Mesenchymal stem cell (in vitro differentiated cells and primary cell): ENCODE measurements around the gene LSM4.

Experiments used
- DNase-seq: peaks from one replicate; pipeline ENCODE4 v3.0.0-alpha.2; 2013
- H2AFZ ChIP-seq: one replicate; pipeline ENCODE4 v1.6.1; 2013; ENCODE audit warnings: low read depth, mild to moderate bottlenecking, control low read depth, inconsistent platforms, low read length, moderate library complexity
- H2AK5ac ChIP-seq: 2 replicates; pipeline ENCODE4 v1.6.1; 2013; ENCODE audit warnings: low read length, moderate library complexity, mild to moderate bottlenecking, inconsistent platforms; ENCODE audit not compliant: severe bottlenecking
- H2BK120ac ChIP-seq: one replicate; pipeline ENCODE4 v1.6.1; 2013; ENCODE audit warnings: low read depth, mild to moderate bottlenecking, inconsistent platforms, low read length, moderate library complexity
- H2BK12ac ChIP-seq, 2 experiments: one replicate each; pipeline ENCODE4 v1.6.1; 2013; ENCODE audit warnings: inconsistent platforms in 2 of 2, low read length in 2 of 2, mild to moderate bottlenecking in 2 of 2, moderate library complexity in 2 of 2, control low read depth in 1 of 2
- H2BK15ac ChIP-seq: one replicate; pipeline ENCODE4 v1.6.1; 2013; ENCODE audit warnings: mild to moderate bottlenecking, low read depth, inconsistent platforms; ENCODE audit not compliant: poor library complexity, severe bottlenecking
- H2BK5ac ChIP-seq: 2 replicates; pipeline ENCODE4 v1.6.1; 2013; ENCODE audit warnings: low read depth, mild to moderate bottlenecking, low read length, control low read depth, inconsistent platforms; ENCODE audit not compliant: poor library complexity, severe bottlenecking
- H3K14ac ChIP-seq, 2 experiments: one replicate each; pipeline ENCODE4 v1.6.1; 2013; ENCODE audit warnings: inconsistent platforms in 2 of 2, low read length in 2 of 2, control low read depth in 1 of 2, mild to moderate bottlenecking in 1 of 2, moderate library complexity in 1 of 2
- H3K18ac ChIP-seq, 2 experiments: one replicate each; pipeline ENCODE4 v1.6.1; 2013; ENCODE audit warnings: inconsistent platforms in 2 of 2, low read length in 2 of 2, control low read depth in 1 of 2, low read depth in 1 of 2, mild to moderate bottlenecking in 1 of 2
- H3K23ac ChIP-seq, 2 experiments: one replicate each; pipeline ENCODE4 v1.6.1; 2013; ENCODE audit warnings: inconsistent platforms in 2 of 2, low read length in 2 of 2, mild to moderate bottlenecking in 2 of 2, moderate library complexity in 2 of 2, control low read depth in 1 of 2
- H3K27ac ChIP-seq: 2 replicates; pipeline ENCODE4 v1.5.1; 2013; ENCODE audit warnings: mild to moderate bottlenecking, moderate library complexity, low read length, control low read depth, inconsistent platforms; ENCODE audit not compliant: poor library complexity, severe bottlenecking
- H3K27me3 ChIP-seq, 2 experiments: 2 replicates each; pipeline versions ENCODE4 v1.6.1 to v1.7.0; 2013; ENCODE audit warnings: low read length in 2 of 2, mild to moderate bottlenecking in 2 of 2, moderate library complexity in 2 of 2, control low read depth in 1 of 2, inconsistent platforms in 1 of 2; ENCODE audit not compliant: control insufficient read depth in 1 of 2, insufficient read depth in 1 of 2
- H3K36me3 ChIP-seq, 2 experiments: 2 replicates each; pipeline versions ENCODE4 v1.6.1 to v1.7.0; 2013; ENCODE audit warnings: low read length in 2 of 2, control low read depth in 1 of 2, inconsistent platforms in 1 of 2, low read depth in 1 of 2, mild to moderate bottlenecking in 1 of 2; ENCODE audit not compliant: insufficient read depth in 2 of 2, control insufficient read depth in 1 of 2
- H3K4ac ChIP-seq, 2 experiments: one replicate each; pipeline ENCODE4 v1.6.1; 2013; ENCODE audit warnings: inconsistent platforms in 2 of 2, low read length in 2 of 2, mild to moderate bottlenecking in 2 of 2, moderate library complexity in 2 of 2, control low read depth in 1 of 2, low read depth in 1 of 2
- H3K4me1 ChIP-seq: 2 replicates; pipeline ENCODE4 v1.6.1; 2013; ENCODE audit warnings: low read depth, low read length, control low read depth; ENCODE audit not compliant: control insufficient read depth, insufficient read depth
- H3K4me2 ChIP-seq: 2 replicates; pipeline ENCODE4 v1.6.1; 2013; ENCODE audit warnings: low read length, mild to moderate bottlenecking, inconsistent platforms; ENCODE audit not compliant: poor library complexity, severe bottlenecking
- H3K4me3 ChIP-seq, 2 experiments: 2 replicates each; pipeline versions ENCODE4 v1.5.1 to v1.7.0; 2013; ENCODE audit warnings: low read length in 2 of 2, mild to moderate bottlenecking in 2 of 2, control low read depth in 1 of 2, low read depth in 1 of 2; ENCODE audit not compliant: insufficient read depth in 1 of 2
- H3K79me1 ChIP-seq: replicated peaks from 2 replicates; pipeline ENCODE4 v1.6.1; 2013; ENCODE audit warnings: mild to moderate bottlenecking, control low read depth, low read length, inconsistent platforms; ENCODE audit not compliant: poor library complexity, severe bottlenecking
- H3K9ac ChIP-seq: 2 replicates; pipeline ENCODE4 v1.7.0; 2013; ENCODE audit warnings: mild to moderate bottlenecking, low read length, moderate library complexity
- H3K9me3 ChIP-seq: 2 replicates; pipeline ENCODE4 v1.7.0; 2013; ENCODE audit warnings: mild to moderate bottlenecking, low read length; ENCODE audit not compliant: control insufficient read depth
- H4K8ac ChIP-seq: one replicate; pipeline ENCODE4 v1.6.1; 2013; ENCODE audit warnings: inconsistent platforms, mild to moderate bottlenecking, low read length, moderate library complexity
- H4K91ac ChIP-seq: one replicate; pipeline ENCODE4 v1.6.1; 2013; ENCODE audit warnings: mild to moderate bottlenecking, low read length, inconsistent platforms
- WGBS: methylation state at CpG from one replicate; pipeline ENCODE4 v1.1.7; 2013; ENCODE audit warnings: mixed read lengths; 5-methylcytosine and 5-hydroxymethylcytosine counted together

The LSM4 gene

DNA sequence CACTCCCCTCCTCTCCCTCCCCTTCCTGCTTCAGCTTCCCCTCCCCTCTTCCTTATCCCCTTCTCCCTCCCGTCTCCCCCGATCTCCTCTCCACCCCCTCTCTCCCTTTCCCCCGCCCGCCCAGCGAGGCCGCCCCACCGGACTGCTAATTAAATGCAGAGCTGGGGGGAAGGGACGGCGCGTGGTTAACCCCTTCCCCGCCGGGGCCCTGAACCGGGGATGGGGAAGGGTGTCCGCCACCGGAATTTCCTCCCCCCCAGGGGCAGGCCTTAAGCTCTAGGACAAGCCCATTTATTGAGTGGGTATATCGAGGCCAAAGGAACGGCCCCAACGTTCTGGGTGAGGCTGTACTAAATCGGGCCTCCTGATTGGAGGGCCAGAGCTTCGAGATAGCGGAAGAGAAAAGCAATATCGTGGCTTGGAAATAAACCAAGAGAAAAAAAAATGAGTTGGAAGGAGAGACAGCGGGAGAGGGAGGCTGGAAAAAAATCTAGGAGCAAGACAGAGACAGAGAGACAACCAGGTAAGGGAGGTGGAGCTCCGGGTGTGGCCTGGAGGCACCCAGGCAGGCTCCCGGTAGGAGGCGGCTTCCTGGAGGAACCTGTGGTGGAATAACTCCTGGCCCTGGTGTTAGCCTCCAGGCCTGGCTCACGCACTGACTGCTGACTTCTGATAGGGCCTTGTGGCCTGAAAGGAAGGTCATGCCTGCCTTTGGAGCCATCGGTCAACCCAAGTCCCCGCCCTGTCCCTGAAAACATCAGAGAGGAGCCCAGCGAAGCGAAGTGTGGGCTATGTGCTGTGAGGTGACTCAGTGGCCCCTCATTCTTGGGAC, 29.9 kb downstream of the LSM4 start:
- peak overlapping the region in 1 of 2 experiments; percentile 46 for H3K23ac ChIP-seq
- no peaks in the 10 kb centered on the region for H3K9me3 ChIP-seq
- no peaks in the 10 kb centered on the region for H3K36me3 ChIP-seq
- H3K4me1 ChIP-seq = peaks cover 37% of the 10 kb centered on the region
- no peaks in the 10 kb centered on the region for H3K79me1 ChIP-seq
- peak overlapping the region; percentile 61 to 95 for H3K4ac ChIP-seq
- 11% methylated on average over 30 of the region's 31 CpGs for WGBS
- H4K8ac ChIP-seq = peak overlapping the region; percentile 95
- peak overlapping the region; percentile 91 for H3K27ac ChIP-seq
- peak overlapping the region; percentile 98 for H4K91ac ChIP-seq
- peak; percentile 78 for DNase-seq
- peak overlapping the region; percentile 72 for H2AK5ac ChIP-seq
- peak overlapping the region; percentile 81 to 98 for H3K18ac ChIP-seq
- peak overlapping the region; percentile 62 to 99 for H2BK12ac ChIP-seq
- peak overlapping the region; percentile 96 for H2BK15ac ChIP-seq
- H3K14ac ChIP-seq = peak overlapping the region in 1 of 2 experiments; percentile 95
- peak overlapping the region; percentile 75 for H3K4me2 ChIP-seq
- no peaks in the 10 kb centered on the region for H3K27me3 ChIP-seq
- H2BK5ac ChIP-seq = peak overlapping the region; percentile 79
- peak overlapping the region; percentile 66 to 79 for H3K4me3 ChIP-seq
- peak overlapping the region; percentile 94 for H2BK120ac ChIP-seq
- peak overlapping the region; percentile 94 for H3K9ac ChIP-seq
- H2AFZ ChIP-seq = peak overlapping the region; percentile 81

DNA sequence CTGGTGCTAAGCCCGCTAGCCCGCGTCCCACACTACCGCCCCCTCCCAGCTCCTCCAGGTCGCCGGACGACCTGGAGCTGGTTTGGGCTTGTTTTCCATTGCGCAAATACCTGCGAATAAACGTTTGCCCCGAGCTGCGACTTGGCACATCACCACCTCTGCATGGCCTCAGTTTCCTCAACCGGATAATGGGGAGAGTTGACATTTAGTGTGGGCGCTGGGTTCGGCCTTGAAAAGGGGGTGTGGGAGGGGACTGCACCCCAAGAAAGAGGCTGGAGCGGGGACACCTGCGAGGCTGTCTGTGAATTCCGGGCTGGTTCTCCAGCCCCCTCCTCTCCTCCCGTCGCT, 30.4 kb downstream of the LSM4 start:
- H2AK5ac ChIP-seq = peak overlapping the region; percentile 27
- H4K8ac ChIP-seq = peak overlapping the region; percentile 88
- WGBS = 2% methylated on average over 16 of the region's 20 CpGs
- no peak overlapping the region for H3K14ac ChIP-seq
- peak overlapping the region in 1 of 2 experiments; percentile 68 for H3K23ac ChIP-seq
- peak overlapping the region; percentile 27 to 45 for H3K4ac ChIP-seq
- peak overlapping the region; percentile 98 for H4K91ac ChIP-seq
- H3K4me3 ChIP-seq = peak overlapping the region; percentile 66 to 79
- peak overlapping the region; percentile 75 for H3K4me2 ChIP-seq
- H3K27me3 ChIP-seq = no peaks in the 10 kb centered on the region
- H3K9ac ChIP-seq = peak overlapping the region; percentile 94
- peak overlapping the region; percentile 20 to 95 for H2BK12ac ChIP-seq
- no peaks in the 10 kb centered on the region for H3K9me3 ChIP-seq
- H2BK120ac ChIP-seq = peak overlapping the region; percentile 94
- H3K4me1 ChIP-seq = peaks cover 40% of the 10 kb centered on the region
- no peak for DNase-seq
- H2BK15ac ChIP-seq = peak overlapping the region; percentile 96
- no peaks in the 10 kb centered on the region for H3K79me1 ChIP-seq
- H2BK5ac ChIP-seq = peak overlapping the region; percentile 79
- H3K18ac ChIP-seq = peak overlapping the region; percentile 81 to 98
- H3K36me3 ChIP-seq = no peaks in the 10 kb centered on the region
- no peak overlapping the region for H2AFZ ChIP-seq
- peak overlapping the region; percentile 91 for H3K27ac ChIP-seq

DNA sequence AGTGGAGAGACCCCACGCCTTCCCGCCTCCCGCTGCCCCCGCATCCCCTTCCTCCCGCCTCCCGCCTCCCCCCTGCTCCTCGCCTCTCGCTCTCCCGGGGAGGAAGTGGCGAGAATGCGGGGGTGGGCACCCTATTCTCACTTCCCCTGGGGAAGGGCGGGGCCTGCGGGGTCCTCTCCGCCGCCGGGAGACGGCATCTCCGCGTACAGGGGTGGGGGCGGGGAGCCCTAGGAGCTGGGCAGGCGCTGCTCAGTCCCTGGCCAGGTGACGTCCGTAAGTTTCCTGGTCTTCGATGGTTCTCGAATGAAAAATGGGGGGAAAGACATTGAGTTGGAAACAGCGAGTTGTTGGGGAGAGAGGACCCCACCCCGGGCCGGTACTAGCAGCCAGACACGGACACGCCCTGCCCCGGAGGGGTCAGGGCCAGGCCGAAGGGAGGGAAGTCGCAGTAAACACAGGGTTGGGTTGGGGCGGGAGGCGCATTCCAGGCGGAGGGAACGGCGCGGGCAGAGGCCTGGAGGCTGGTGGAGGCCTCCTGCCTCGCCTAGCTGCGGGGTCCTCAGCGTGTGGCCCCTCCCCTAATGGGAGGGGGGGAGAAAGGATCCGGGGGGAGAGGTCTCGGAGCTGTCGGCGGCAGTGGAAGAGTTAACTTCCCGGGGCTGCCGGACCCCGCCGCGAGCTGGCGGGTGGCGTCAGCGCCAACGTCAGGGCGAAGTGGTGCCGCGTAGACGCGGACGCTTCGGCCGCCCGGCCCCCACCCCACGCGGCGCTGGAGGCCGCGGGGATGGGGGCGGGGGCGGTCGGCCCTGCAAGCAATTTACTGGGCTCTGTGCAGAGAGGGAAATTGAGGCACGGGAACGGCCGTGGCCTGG, 31.1 kb downstream of the LSM4 start:
- H3K27ac ChIP-seq = peak overlapping the region; percentile 94
- peak overlapping the region; percentile 27 to 45 for H3K4ac ChIP-seq
- H3K4me3 ChIP-seq = peak overlapping the region; percentile 66 to 79
- H2BK120ac ChIP-seq = peak overlapping the region; percentile 94
- peak overlapping the region; percentile 75 for H3K4me2 ChIP-seq
- peak overlapping the region in 1 of 2 experiments; percentile 2 for H3K23ac ChIP-seq
- H3K79me1 ChIP-seq = no peaks in the 10 kb centered on the region
- H2BK15ac ChIP-seq = peak overlapping the region; percentile 95
- under 1% methylated on average over 62 of the region's 75 CpGs for WGBS
- peak overlapping the region; percentile 81 to 98 for H3K18ac ChIP-seq
- peak overlapping the region; percentile 94 for H3K9ac ChIP-seq
- no peaks in the 10 kb centered on the region for H3K9me3 ChIP-seq
- H2AK5ac ChIP-seq = peak overlapping the region; percentile 89
- H3K36me3 ChIP-seq = no peaks in the 10 kb centered on the region
- peak; percentile 87 for DNase-seq
- peaks cover 45% of the 10 kb centered on the region for H3K4me1 ChIP-seq
- H4K8ac ChIP-seq = peak overlapping the region; percentile 88
- no peaks in the 10 kb centered on the region for H3K27me3 ChIP-seq
- no peak overlapping the region for H2AFZ ChIP-seq
- peak overlapping the region; percentile 98 for H4K91ac ChIP-seq
- H2BK5ac ChIP-seq = peak overlapping the region; percentile 97
- peak overlapping the region; percentile 22 to 96 for H2BK12ac ChIP-seq
- peak overlapping the region; percentile 19 to 86 for H3K14ac ChIP-seq
